Right ventricle myocardium inferior (tissue), 1 donor: ENCODE data around the gene CHN2. TPM values are rescaled to one million over a fixed set of nuclear protein-coding genes. Genes with fewer than 3 reads are reported as not detected.

Experiments used
- ATAC-seq: fragments of 200-7000 bp; cut with Tn5 transposase; one replicate; pipeline ENCODE4 v1.9.1; 2020; ENCODE audit warnings: mild to moderate bottlenecking, moderate library complexity
- DNase-seq: peaks from one replicate; pipeline ENCODE4 v3.0.0; 2021; ENCODE audit errors: missing footprints
- intact Hi-C: fragments of 100-400 bp; cut with DNase I; formaldehyde crosslinking; loops from one replicate; pipeline ENCODE4 v1.11.0; 2022
- total RNA-seq: library from RNA; stranded (reverse); fragmentation: NEBNext Ultra II Directional; extraction: Animal tissue kit (Norgen Biotek cat#: 25700); gene quantifications from one replicate; pipeline ENCODE4 v1.2.1, GENCODE V29; 2021
- donor health status: DM: no; HTN: yes; CAD: no; lungs with severe emphysema.

Gene CHN2
- total RNA-seq, 1 donor from 2014 or later, result 20.2 TPM

DNA sequence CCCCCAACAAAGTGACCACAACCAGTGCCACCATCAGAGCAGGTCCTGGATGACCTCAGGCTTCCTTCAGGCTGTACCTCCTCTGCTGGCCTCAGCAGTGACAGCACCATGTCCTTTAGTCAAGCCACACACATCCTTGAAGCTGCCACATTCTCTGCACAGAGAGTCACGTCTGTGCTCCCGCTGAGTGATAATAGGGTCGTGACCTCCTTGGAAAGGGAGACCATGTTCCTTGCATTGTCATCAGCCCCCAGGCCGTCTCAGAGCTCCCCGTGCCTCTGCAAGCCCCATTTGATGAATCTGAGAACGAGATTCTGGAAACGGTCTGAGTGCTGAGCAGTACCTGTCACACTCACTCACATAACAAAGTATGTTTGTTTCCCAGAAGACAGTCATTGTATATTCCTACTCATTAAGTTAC, 262.6 kb downstream of the CHN2 start:
- intact Hi-C loops, result no loop called here
- no peak for ATAC-seq
- DNase-seq, result no peak

GRCh38 chr7:29457565-29458011, 263.0 kb downstream of the CHN2 start:
- intact Hi-C loops, result no loop called here
- DNase-seq (no peak), ATAC-seq (no peak)

- DNase-seq, result no peak
- intact Hi-C loops, result no loop called here
- no peak for ATAC-seq
Observed at GRCh38 chr7:29458933-29459332, 264.4 kb downstream of the CHN2 start.

DNA sequence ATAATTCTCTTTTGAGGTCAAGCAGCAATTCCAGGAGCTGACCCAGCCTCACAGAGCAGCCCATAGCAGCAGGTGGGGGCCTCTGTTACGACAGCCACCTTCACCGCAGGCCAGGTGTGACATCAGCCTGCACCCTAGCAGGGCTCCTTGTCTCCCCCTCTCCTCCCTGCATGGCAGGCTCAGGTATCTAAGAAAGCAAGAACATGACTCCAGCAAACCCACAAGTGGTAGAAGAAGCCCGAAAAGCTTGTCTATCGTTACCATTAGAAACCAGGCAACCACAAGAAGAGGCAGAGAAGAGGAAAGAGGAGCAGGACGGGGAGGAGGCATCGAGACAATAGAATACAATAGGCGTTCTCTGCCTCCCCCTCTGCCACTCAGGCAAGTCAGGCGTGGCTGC, 265.0 kb downstream of the CHN2 start:
- DNase-seq (no peak), ATAC-seq (no peak)
- intact Hi-C loops, result no loop called here

DNA sequence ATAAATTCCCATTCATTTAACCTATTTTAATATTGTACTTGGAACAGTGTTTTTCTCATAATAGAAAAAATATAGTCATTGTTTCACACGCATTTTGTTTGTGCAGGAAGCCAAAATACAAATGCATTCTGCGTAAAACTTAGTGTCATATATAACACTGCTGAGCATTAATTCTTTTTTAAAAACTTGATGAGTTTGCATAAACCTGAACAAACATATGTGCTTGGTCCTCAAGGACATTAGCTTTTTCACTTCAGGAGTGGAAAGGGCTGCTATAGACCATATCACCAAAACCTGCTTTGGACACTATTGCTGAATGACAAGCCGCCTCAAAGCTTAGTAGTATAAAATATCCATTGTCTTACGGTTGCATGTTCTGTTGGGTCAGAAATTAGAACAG, 267.4 kb downstream of the CHN2 start:
- ATAC-seq (no peak), DNase-seq (no peak)
- intact Hi-C loops, result no loop called here

- intact Hi-C loops, result no loop called here
- DNase-seq (no peak), ATAC-seq (peak; percentile 50)
Observed at GRCh38 chr7:29463504-29464158, 269.1 kb downstream of the CHN2 start.

- DNase-seq (no peak), ATAC-seq (no peak)
- intact Hi-C loops, result no loop called here
Observed at GRCh38 chr7:29464753-29465152, 270.2 kb downstream of the CHN2 start.

DNA sequence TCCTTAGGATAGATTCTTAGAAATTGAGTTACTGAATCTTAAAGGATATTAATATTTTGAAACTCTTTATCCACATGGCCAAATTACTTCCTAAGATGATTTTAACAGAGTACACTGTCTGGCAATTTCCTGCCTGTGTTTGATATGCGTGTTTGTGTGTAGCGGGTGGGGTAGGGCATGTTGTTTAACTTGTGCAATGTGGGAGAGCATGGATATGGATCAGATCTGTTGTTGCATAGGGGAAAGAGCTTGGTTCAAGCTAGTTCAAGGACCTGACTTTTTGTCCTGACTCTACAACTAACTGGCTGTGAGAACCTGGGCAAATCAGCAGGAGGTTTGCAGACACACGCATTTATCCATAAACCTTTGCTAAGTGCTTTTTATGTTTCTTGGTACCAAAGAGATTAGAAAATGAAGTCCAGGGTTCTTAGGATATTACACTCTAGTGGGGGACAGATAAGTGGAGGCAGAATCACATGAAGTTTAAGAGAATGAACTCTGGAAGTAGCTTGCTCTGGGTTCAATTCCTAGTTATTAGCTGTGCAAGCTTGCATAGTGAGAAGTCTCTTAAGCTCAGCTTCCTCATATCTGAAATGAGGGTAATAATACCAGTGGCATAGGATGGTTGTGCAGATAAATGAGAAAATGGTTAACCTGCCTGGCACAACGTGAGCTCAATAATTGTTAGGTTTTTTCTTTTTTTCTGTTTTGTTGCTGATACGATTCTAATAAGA, 272.8 kb downstream of the CHN2 start:
- ATAC-seq (no peak), DNase-seq (no peak)
- intact Hi-C loops, result no loop called here

GRCh38 chr7:29468196-29468595, 273.6 kb downstream of the CHN2 start:
- intact Hi-C loops, result no loop called here
- no peak for ATAC-seq
- no peak for DNase-seq

DNA sequence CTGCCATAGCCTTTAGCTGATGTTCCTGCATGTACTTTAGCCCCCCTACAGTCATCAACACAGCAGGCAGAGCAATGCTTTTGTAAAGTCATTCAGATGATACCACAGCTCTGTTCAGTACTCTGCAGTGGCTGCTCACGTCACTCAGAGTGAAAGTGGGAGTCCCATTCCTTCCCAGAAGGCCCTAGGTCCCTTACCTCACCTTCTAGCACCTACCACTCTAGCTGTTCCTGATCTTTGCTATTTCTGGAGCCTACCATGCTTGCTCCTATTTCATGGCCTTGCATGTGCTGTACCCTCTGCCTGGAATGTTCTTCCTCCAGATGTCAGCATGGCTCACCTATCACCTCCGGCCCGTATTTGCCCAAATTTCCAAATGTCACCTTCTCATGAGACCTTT, 274.7 kb downstream of the CHN2 start:
- ATAC-seq (no peak), DNase-seq (no peak)
- intact Hi-C loops, result no loop called here

- intact Hi-C loops, result no loop called here
- peak; percentile 60 for ATAC-seq
- DNase-seq, result no peak
Observed at GRCh38 chr7:29469976-29470557, 275.5 kb downstream of the CHN2 start.

GRCh38 chr7:29471444-29472138, 277.0 kb downstream of the CHN2 start:
- intact Hi-C loops, result no loop called here
- DNase-seq, result no peak
- ATAC-seq, result no peak

DNA sequence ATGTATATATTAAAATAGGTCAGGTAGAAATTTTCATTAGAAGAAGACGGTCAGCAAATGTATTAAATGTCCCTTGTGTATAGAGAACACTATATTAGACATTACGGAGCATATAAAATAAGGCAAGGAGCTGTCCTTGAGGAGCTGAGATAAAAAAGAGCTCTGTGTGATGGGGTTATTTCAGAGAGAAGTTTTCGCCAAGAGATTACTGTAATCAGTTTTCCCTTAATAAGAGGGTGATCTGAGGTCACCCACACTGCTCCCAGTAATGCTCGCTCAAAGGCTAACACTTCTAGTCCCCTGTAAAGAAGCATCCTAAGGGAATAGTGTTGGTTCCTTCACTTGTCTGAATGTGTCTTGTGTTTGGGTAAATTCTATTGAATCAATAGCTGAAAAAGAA, 282.3 kb downstream of the CHN2 start:
- ATAC-seq (no peak), DNase-seq (no peak)
- intact Hi-C loops, result no loop called here

DNA sequence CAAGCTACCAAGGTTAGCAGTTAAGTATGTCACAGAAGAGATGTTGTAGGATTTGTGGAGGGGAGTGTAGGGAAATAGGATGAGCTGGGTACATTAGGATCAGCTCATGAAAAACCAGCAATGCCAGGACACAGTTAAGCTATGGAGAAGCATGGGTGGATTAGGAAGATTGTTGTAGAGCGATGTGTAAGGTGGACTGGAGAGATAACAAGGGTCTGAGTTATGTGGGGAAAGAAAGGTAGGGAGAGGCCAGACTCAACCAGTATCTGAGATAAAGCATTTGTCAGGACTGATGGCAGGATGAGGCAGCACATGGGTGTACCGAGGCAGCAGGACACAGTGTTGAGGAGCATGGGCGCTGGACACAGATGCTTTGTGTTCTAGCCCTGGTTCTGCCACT, 283.7 kb downstream of the CHN2 start:
- ATAC-seq (no peak), DNase-seq (no peak)
- intact Hi-C loops, result no loop called here

- DNase-seq (no peak), ATAC-seq (no peak)
- intact Hi-C loops, result no loop called here
Observed at GRCh38 chr7:29478687-29479240, 284.2 kb downstream of the CHN2 start.

- intact Hi-C loops, result no loop called here
- ATAC-seq (peak; percentile 58), DNase-seq (no peak)
Observed at GRCh38 chr7:29479301-29480200, 285.0 kb downstream of the CHN2 start.

GRCh38 chr7:29480451-29480850, 285.9 kb downstream of the CHN2 start:
- intact Hi-C loops, result no loop called here
- DNase-seq (no peak), ATAC-seq (peak; percentile 85)

- DNase-seq, result no peak
- intact Hi-C loops, result no loop called here
- no peak for ATAC-seq
Observed at GRCh38 chr7:29480934-29481651, 286.5 kb downstream of the CHN2 start.
